NCI-H146 (cell line): Measurements from ENCODE around the gene KIF22.

Source experiments
- DNase-seq: peaks from one replicate; lab custom pipeline; 2025; lab: John Stamatoyannopoulos, UW

Gene KIF22

DNA sequence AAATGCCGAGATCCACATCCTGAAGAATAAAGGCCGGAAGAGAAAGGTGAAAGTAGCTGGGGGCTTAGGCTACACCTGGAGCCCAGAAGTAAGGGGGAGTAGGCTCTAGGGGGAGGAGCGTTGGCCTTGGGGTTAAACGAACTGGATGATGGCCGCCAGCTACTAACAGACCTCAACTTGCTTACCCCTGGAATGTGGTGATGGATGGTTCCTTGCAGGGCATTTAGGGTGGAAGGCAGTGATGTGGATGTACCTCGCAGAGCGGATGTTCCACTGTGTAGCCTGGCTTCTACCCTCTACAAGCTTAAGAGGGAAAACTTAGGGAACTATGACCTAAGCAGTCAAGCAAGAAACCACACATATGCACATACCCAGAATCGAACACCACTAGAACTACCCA, 13.5 kb downstream of the KIF22 start:
- no peak for DNase-seq

DNA sequence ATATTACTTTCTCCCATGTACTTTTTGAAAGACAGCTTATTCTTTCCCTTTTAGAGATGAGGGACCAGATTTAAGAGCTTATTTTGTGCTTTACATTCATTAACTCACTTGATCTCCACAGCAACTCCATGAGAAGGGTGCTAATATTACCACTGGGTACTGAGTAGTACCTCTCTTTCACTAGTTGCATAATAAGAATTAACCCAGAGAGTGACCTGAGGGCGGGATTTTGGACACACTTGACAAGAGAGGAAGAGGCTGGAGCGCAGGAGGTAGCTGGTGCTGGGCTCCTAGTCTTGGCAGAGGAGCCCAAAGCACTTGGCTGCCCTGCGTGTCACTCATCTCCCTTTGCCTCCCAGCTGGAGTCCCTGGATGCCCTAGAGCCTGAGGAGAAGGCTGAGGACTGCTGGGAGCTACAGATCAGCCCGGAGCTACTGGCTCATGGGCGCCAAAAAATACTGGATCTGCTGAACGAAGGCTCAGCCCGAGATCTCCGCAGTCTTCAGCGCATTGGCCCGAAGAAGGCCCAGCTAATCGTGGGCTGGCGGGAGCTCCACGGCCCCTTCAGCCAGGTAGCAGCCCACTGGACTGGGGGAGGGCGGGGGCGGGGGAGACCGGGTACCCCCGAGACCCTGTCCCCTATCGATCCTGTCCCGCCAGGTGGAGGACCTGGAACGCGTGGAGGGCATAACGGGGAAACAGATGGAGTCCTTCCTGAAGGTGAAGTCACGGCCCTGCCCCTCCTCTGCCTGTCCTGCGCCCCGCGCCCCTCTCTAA, 14.1 kb downstream of the KIF22 start:
- DNase-seq, result peak; percentile 77

DNA sequence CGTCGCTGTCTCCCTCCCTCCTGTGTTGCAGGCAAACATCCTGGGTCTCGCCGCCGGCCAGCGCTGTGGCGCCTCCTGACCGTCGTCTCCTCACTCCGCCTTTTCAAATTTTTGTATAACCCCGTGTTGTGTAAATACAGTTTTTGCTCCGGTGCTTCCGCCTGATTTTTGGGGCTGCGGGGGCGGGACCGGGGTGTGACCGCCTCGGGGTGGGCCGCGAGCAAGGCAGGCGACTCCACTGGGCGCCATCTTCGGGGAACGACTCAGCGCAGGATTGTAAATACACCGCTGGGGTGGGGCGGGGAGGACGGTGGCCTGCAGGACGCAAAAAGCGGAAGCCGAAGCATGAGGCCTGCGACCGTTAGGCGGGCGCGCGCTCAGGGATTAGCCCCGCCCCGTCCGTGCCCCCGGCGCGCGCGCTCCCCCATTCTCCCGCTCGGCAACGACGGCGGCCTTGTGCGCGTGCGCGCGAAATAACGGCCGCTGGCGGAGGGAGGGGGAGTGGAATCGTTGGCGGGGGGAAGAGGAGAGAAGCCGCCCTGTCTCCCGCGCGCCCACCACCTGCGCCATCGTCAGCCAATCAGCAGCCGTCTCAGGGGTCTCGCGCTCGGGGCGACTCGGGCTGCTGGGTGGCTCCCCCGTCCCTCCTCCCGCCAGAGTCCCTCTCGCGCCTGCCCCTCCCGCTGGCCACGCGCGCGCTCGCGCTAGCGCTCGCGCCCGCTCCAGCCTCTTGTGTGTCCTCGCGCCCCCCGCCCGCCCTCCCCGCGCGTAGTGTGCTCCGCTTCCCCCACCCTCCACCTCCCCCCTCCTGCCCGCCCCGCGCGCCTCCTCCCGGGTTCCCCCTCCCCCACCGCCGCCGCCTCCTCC, 14.9 kb downstream of the KIF22 start:
- peak; percentile 100 for DNase-seq

DNA sequence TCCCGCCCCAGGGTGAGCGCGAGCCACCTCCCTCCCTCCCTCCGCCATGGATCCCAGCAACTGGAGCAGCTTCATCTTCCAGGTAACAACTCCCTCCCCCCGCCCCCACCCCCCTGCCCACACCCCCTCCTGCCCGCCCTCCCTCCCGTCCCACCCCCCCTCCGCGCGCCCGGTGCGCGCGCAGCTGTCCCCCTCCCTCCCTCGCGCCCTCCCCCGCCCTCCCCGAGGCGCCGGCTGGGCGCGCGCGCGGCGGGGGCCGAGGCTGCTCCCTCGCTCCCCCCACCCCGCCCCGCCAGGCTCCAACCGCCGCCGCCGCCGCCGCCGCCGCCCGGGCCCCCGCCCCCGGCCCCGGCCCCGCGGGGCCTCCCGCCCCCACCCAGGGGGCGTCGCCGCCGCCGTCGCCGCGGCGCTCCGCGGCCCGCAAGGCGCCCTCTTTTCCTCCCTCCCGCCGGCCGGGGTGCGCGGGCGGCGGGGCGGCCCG, 15.6 kb downstream of the KIF22 start, which contains the start of gene MAZ:
Gene MAZ (plus strand): TSS at position 431 of the 481 bp plus-strand sequence. CDS start 173 bp downstream, outside the sequence.
- no peak for DNase-seq

DNA sequence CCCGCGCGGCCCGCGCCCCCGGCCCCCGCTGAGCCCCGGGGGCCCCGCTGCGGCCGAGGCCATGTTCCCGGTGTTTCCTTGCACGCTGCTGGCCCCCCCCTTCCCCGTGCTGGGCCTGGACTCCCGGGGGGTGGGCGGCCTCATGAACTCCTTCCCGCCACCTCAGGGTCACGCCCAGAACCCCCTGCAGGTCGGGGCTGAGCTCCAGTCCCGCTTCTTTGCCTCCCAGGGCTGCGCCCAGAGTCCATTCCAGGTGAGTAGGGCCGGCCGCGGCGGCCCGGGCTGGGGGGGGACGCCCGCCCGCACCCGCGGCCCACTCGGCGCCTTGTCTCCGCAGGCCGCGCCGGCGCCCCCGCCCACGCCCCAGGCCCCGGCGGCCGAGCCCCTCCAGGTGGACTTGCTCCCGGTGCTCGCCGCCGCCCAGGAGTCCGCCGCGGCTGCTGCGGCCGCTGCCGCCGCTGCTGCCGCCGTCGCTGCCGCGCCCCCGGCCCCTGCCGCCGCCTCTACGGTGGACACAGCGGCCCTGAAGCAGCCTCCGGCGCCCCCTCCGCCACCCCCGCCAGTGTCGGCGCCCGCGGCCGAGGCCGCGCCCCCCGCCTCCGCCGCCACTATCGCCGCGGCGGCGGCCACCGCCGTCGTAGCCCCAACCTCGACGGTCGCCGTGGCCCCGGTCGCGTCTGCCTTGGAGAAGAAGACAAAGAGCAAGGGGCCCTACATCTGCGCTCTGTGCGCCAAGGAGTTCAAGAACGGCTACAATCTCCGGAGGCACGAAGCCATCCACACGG, 16.3 kb downstream of the KIF22 start:
- peak; percentile 99 for DNase-seq

DNA sequence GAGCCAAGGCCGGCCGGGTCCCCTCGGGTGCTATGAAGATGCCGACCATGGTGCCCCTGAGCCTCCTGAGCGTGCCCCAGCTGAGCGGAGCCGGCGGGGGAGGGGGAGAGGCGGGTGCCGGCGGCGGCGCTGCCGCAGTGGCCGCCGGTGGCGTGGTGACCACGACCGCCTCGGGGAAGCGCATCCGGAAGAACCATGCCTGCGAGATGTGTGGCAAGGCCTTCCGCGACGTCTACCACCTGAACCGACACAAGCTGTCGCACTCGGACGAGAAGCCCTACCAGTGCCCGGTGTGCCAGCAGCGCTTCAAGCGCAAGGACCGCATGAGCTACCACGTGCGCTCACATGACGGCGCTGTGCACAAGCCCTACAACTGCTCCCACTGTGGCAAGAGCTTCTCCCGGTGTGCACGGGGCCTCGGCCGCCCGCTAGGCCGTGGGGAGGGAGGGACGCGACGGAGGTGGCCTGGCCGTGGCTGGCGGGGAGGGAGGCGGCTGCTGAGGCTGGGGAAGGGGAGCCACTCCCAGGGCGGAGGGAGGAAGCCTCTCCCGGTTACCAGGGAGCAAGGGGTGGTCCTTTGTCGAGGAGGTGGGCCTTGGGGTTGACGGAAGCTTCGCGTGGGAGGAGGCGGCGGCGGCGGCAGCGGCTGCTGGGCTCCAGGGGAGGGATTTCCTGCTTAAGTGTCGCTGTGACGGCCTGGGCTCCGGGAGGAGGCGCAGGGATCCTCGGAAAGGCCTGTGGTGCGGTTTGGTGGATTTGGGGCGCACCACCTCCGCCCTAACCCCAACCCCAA, 17.1 kb downstream of the KIF22 start:
- DNase-seq, result peak; percentile 96

DNA sequence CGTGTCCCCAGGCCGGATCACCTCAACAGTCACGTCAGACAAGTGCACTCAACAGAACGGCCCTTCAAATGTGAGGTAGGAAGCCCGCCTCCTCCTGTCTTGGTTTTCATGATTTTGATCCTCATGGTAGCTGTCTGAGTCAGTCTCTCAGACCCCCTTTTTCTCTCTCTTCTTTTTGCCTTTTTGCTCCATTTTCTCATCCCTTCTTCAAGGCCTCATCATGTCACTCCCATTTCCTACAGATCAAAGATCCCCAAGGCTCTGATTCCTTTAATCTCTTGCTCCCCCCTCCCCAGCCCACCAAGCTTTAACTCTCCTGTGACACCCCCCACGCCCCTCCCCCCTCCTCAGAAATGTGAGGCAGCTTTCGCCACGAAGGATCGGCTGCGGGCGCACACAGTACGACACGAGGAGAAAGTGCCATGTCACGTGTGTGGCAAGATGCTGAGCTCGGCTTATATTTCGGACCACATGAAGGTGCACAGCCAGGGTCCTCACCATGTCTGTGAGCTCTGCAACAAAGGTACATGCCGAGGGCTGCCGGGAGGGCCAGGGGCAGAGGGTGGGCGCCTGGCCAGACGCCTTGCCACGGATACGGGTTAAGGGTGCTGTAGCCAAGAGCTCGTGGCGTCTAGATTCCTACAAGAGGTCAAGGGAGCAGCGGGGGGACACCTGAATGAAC, 17.8 kb downstream of the KIF22 start:
- DNase-seq, result no peak

DNA sequence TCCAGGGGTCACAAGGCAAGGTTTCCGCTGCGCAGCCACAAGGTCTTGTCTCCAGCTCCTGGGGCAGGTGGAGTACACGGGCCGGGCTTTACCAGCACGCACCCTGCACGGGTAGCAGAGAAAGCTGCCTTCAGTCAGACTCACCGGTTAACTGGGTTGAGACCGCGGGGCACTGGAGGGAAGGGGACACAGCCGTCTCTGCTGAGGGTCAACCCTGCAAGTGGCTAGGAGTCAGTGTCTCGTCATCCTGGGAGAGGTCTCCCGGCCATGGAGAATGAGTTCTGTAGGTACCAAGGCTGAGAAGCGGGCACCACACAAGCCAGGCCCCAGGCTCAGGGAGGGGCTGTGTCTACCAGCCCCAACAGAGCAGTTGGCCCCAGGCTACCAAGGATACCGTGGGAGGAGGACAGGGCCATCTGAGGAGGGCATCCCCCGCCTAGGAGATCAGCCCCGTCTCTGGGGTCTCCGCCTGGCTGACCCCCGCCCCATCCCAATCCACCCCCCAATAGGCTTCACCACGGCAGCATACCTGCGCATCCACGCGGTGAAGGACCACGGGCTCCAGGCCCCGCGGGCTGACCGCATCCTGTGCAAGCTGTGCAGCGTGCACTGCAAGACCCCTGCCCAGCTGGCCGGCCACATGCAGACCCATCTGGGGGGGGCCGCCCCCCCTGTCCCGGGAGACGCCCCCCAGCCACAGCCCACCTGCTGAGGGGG, 18.6 kb downstream of the KIF22 start:
- no peak for DNase-seq

DNA sequence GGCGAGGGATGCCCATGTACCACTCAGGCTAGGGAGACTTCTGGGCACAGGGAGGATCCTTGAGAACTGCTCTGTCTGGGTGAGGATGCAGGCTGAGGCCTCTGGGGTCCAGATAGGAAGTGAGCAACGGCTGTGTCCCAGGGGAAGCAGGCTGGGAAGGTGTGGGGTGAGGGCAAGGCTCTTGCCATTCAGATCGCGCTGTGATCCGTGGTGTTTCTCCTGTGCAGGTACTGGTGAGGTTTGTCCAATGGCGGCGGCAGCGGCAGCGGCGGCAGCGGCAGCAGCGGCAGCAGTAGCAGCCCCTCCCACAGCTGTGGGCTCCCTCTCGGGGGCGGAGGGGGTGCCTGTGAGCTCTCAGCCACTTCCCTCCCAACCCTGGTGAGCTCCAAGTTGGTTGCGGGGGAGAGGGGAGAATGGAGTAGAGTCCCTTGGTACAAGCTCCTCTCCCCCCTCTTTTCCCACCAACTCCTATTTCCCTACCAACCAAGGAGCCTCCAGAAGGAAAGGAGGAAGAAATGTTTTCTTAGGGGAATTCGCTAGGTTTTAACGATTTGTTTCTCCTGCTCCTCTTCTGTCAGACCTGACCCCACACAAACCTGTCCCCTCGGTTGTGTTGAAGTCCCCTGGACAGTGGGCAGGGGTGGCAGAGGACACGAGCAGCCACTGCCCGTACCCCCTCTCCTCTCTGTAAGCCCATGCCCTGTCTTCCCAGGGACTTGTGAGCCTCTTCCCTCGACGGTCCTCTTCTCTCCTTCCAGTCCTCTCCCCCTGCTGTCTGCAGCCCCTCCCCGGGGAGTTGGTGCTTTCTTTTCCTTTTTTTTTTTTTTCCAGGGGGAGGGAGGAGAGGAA, 19.5 kb downstream of the KIF22 start:
- no peak for DNase-seq

DNA sequence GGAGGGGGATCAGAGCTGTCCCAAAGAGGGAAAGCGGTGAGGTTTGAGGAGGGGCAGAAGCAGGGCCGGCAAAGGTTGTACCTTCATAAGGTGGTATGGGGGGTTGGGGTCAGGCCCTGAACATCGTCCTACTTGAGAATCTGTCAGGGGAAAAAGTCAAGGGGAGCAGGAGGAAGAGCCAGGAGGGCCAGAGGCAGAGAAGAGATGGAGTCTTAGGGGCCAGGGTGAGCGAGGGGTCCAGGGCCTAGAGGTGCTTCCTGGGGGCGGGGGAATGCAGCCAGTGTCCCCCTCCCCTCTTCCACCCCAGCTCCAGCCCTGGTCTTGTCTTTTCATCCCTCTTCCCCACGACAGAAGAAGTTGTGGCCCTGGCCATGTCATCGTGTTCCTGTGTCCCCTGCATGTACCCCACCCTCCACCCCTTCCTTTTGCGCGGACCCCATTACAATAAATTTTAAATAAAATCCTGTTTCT, 20.2 kb downstream of the KIF22 start:
- DNase-seq, result no peak

DNA sequence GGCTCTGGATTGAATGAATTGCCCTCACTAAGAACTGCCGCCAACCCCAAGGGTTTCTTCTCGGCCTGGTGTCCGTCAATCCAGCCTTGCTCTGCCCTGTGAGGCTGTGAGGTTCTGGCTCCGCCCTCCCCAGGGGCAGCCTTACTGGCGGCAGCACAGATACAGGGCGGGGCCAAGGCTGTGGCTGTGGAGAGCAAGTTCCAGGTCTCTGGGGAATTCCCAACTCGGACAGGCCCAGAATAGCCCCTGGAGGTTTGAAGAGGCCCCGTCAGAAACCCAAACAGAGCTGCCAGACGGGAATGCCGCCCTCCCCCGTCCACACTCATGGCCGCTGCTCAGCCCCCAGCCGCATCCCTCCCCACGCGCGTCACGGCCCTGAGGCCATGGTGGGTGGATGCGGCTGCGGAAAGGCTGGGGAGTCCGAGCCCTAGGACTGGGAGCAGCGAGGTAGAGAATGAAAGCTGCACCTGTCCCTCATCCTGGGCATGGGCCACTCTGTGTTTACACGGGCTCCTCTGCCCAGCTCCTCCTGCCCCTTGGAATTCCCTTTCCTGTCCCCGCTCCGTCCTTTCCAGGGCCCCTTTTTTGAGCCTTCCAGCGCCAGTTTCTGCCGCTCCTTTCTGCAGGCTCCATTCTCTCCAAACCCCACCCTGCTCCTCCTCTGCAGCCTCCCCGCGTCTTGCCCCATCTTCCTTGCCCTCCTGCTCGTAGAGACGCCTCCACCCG, 20.8 kb downstream of the KIF22 start:
- peak; percentile 93 for DNase-seq

DNA sequence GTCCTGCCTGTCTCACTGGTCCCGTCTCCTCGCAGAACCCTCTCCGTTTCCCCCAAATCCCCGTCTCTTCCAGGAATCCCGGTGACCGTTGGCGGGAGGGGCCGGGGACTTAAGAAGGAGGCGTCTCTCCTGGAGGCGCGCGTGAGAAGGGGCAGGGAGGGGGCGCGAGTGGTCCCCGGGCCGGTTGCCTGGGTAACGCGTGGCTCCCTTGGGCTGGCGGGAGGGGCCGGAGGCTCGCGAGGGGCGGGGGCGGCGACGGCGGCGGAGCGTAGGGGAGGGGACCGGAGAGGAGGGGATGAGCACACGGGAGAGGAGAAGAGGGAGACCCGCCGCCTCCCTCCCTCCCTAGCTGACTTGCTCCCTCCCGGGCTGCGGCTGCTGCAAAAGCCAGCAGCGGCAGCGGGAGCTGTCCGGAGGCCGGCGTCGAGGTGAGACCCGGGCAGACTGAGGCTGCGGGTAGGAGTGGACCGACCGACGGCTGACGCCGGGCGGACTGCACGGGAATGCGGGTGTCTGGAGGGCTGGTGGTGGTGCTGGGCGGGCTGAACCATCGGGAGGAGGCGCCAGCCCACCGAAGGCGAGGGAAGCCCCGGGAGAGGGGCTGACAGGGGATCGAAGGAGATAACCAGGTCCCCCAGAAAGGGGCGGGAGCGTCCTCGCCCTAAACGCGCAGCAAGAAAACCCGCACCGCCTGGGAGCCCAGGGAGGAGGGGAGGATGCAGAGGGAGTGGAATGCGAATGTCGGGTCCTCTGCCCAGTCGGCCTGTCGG, 21.5 kb downstream of the KIF22 start, which contains the start of gene PRRT2:
Gene PRRT2 (plus strand): TSS at position 298 of the 770 bp plus-strand sequence. CDS start 862 bp downstream, outside the sequence.
- DNase-seq, result peak; percentile 80

DNA sequence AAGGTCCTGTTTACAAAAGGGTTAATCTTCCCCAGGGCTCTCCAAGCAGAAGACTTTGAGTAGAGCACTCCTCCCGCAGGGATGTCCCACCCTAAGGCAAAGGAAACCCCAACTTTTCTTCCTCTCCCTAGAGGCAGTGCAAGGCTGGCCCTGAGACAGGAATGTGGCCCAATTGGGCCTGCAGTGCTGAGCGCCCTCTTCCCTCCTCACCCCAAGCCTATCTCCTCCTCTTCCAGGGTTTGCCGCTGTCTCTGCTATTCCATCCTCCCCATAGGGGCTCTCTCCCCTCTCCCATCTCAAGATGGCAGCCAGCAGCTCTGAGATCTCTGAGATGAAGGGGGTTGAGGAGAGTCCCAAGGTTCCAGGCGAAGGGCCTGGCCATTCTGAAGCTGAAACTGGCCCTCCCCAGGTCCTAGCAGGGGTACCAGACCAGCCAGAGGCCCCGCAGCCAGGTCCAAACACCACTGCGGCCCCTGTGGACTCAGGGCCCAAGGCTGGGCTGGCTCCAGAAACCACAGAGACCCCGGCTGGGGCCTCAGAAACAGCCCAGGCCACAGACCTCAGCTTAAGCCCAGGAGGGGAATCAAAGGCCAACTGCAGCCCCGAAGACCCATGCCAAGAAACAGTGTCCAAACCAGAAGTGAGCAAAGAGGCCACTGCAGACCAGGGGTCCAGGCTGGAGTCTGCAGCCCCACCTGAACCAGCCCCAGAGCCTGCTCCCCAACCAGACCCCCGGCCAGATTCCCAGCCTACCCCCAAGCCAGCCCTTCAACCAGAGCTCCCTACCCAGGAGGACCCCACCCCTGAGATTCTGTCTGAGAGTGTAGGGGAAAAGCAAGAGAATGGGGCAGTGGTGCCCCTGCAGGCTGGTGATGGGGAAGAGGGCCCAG, 22.4 kb downstream of the KIF22 start:
- no peak for DNase-seq

DNA sequence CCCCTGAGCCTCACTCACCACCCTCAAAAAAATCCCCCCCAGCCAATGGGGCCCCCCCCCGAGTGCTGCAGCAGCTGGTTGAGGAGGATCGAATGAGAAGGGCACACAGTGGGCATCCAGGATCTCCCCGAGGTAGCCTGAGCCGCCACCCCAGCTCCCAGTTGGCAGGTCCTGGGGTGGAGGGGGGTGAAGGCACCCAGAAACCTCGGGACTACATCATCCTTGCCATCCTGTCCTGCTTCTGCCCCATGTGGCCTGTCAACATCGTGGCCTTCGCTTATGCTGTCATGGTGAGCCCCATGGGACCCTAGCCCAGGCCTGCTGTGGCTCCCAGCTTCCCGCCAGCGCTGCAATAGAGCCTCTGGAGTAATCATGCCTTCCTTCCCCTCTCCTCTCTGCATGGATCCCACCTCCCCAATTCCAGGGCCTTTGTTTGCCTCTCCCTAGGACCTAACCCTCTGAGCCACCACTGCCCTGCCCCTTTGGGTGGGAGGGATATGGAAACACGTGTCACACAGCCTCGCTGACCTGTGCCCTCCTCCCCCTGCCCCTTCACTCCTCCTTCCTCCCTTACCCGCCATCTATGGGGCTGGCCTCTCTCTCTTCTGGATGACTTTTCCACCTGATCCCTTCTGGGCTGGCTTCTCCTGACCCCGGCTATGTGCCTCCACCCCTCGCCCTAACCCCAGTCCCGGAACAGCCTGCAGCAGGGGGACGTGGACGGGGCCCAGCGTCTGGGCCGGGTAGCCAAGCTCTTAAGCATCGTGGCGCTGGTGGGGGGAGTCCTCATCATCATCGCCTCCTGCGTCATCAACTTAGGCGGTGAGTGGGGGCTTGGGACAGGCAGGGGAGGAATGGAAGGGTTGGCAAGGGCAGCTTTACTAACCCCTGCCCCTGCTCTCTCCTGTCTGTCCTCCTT, 23.4 kb downstream of the KIF22 start:
- DNase-seq, result no peak

DNA sequence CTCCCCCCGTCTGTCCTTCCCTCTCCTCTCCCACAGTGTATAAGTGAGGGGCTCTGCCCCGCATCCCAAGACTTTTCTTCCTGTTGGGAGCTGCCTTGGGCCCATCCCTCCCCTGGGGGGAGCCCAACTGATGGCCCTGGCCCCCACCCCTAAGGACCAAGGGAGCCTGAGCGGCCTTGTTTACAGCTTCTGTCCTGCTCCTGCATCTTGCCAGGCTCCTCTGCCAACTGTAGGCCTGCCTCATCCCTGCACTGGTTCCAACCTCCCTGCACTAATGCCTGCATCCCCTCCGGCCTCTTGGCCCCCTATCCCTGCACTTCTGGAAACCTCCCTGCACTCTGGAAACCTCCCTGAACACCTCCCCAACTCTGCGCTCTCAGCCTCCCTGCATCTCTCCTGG, 24.0 kb downstream of the KIF22 start:
- DNase-seq, result no peak
